B cell (primary cell): ENCODE data around the gene ATG7.

Source experiments
- EZH2 ChIP-seq: IDR thresholded peaks from 2 replicates; pipeline ENCODE4 v1.6.1; 2012; ENCODE audit warnings: borderline replicate concordance, low read depth, mild to moderate bottlenecking, moderate library complexity, low read length; ENCODE audit not compliant: insufficient read depth, poor library complexity, severe bottlenecking
- TF ChIP-seq, protein P1 (sequence below): fragments of 200-600 bp; IDR thresholded peaks from one replicate; pipeline ENCODE4 v1.8.0; 2022; ENCODE audit warnings: antibody characterized with exemption, mild to moderate bottlenecking

DNA sequence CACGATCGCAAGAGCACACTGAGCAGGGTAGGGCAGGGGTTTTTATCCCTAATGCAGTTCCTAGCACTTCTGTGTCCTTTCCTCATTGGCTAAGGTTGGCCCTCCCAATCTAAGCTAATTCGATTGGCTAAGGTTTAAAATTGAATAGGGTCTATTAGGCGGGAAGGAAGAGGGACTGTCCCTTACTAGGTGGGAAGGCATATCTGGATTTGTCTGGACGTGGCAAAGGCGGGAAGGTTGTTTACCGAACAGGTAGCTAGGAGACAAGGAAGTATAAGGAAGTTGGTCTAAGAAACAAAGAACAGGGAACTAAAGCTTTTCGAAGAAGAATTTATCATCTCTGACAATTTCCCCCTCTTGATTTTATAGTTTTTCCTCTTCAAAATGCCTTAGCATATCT, 24.8 kb upstream of the ATG7 start:
- TF ChIP-seq, protein P1, sequence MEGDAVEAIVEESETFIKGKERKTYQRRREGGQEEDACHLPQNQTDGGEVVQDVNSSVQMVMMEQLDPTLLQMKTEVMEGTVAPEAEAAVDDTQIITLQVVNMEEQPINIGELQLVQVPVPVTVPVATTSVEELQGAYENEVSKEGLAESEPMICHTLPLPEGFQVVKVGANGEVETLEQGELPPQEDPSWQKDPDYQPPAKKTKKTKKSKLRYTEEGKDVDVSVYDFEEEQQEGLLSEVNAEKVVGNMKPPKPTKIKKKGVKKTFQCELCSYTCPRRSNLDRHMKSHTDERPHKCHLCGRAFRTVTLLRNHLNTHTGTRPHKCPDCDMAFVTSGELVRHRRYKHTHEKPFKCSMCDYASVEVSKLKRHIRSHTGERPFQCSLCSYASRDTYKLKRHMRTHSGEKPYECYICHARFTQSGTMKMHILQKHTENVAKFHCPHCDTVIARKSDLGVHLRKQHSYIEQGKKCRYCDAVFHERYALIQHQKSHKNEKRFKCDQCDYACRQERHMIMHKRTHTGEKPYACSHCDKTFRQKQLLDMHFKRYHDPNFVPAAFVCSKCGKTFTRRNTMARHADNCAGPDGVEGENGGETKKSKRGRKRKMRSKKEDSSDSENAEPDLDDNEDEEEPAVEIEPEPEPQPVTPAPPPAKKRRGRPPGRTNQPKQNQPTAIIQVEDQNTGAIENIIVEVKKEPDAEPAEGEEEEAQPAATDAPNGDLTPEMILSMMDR = no peak
- no peak for TF ChIP-seq EZH2
